NCI-H1436 (cell line): Measurements from ENCODE around the gene ITK.
"Not testable (repeated sequence)": the region's sequence is repeated elsewhere in the genome, so short reads cannot be mapped to it uniquely, and the experiment has no call there.

Experiments
- DNase-seq: peaks from one replicate; lab custom pipeline; 2025; lab: John Stamatoyannopoulos, UW

The ITK gene

DNA sequence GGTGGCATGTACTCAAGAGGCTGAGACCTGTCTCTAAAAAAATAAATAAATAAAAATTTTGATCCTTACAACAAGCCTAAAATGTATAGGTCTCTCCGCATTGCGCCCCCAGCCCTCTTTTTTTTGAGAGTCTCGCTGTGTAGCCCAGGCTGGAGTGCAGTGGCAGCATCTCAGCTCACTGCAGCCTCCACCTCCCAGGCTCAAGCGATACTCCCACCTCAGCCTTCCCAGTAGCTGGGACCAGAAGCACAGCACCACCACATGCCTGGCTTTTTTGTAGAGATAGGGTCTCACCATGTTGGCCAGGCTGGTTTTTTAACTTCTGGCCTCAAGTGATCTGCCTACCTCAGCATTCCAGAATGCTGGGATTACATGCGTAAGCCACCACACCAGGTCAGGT is 12.4 kb upstream of the ITK start:
- DNase-seq, result no peak

DNA sequence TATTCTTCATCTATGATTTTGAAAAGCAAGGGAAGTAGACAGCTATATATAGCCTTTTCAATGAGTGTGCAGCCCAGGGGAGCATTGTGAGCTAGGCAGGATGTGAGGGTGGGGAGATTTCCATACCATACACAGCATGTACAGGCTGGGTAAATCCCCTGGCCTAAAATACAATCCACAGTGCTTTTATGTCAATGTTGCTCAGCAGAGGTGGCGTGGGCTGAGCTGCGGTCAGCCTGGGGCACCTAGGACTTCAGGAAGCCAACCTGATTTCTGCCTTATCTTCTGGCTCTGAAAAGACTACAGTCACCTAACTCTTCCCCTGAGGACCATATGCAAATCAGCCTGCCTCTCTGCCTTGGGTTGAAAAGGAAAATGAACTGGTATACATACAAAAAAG is 8.2 kb upstream of the ITK start:
- no peak for DNase-seq

DNA sequence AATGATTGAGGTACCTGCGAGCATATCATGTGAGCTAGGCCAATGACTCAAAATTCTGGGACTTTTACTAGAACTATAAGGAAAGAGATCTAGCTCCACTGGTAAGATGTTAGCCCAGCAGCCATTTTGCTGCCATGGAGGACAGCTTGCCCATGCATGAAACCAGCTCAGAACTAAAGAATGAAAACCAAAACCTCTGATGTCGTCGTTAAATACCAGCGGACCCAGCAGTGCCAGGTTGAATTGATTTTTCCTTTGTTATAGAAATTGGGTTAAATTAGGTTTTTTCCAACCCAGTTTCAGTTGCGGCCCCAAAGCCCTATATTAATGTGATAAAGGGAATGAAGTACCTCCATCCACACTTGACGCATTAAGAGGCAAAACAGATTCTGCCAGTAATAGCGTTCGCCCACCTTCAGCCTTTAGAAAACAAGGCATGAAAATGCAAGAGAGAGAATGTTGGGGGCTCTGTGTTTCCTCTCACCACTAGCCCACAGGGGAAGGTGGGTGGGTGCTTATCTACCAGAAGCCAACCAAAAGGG is 5.5 kb upstream of the ITK start:
- DNase-seq, result no peak

DNA sequence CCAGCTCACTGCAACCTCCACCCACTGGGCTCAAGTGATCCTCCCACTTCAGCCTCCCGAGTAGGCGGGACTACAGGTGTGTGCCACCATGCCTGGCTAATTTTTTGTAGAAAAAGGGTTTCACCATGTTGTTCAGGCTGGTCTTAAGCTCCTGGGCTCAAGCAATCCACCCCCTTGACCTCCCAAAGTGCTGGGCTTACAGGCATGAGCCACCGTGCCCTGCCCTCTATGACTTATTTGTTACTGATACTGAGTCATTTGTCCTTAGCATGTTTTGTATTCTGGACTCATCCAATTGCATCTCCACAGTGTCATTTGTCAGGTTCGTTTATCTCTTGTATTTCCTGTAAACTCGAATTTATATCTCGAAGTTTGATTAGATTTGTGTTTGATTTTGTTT is 2.7 kb upstream of the ITK start:
- no peak for DNase-seq

DNA sequence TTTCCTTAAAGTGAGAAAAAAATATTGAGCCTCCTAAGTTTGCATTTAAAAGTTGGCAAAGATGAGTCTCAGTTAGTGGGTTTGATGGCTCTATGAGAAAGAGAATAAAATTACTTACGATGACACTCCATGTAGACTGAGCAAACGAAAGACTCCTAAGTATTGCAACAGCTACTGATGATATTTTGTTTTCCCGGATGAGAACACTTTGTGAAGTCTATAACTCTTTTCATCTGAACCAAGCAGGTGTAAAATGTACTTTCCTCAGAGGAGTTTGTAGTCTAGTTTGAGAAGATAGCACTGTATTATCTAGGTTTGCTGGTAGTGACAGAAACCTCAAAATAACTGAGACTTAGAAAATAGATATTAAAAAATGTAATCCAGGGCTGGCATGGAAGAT is 1.7 kb upstream of the ITK start:
- DNase-seq, result no peak

DNA sequence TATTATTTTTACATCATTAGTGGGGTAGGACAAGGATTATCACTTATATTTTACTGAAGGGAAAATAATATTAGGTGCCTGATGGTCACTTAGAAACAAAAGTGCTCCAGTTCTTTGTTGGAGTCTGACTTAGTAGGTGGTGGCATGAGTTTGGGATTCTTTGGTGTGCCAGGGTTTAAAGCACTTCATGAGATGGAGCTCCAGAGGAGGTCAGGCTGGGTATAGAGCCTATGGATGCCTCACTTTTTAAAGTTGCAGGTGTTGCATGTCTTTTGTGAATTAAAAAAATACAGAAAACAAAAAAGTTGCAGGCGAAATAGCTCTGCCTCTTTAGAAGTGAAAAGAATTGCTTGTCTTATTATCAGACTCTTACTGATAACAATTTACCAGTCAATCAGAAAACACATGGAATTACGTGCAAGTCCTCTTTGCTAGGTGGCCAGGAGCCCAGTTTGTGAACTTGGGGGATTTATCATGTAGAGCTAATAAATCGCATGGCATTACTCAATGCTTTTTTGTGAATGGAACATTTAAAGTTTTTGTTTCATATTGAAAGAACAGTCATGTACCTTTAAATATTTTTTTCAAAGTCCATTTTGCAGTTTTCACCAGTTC is 1.6 kb downstream of the ITK start:
- DNase-seq, result no peak

DNA sequence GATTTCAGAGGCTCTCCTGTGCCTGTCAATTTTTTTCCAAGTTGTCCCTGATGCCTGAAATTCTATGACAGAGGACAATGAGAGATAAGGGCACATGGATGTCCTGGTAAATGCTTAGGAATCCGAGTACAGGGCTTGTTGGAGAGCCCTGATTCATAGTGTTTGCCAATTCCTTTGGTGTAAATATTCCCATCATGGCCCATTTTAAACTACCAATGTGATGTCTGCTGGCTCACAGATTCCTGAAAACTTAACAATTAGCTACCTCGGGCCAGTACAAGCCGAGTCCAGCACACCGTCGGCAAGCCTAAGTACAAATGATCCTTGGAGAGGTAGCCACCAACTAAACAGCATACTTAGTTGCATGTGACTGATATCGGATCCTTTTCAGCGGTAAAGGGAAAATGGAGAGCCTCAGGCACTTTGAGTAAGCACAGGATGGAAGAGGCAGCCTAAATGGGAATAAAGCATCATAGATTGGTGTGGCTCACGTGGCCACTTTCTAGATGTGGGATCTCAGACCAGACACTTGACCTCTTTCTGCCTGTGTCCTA is 3.6 kb downstream of the ITK start:
- DNase-seq, result no peak

DNA sequence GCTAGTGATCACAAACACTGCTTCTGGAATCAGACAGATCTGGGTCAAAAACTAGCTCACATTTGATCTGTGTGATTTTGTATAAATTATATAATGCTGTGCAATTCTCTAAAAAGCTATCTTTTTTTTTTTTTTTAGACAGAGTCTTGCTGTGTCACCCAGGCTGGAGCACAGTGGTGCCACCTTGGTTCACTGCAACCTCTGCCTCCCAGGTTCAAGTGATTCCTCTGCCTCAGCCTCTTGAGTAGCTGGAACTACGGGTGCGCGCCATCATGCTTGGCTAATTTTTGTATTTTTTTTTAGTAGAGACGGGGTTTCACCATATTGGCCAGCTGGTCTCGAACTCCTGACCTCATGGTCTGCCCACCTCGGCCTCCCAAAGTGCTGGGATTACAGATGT is 4.5 kb downstream of the ITK start:
- not testable (repeated sequence) for DNase-seq

DNA sequence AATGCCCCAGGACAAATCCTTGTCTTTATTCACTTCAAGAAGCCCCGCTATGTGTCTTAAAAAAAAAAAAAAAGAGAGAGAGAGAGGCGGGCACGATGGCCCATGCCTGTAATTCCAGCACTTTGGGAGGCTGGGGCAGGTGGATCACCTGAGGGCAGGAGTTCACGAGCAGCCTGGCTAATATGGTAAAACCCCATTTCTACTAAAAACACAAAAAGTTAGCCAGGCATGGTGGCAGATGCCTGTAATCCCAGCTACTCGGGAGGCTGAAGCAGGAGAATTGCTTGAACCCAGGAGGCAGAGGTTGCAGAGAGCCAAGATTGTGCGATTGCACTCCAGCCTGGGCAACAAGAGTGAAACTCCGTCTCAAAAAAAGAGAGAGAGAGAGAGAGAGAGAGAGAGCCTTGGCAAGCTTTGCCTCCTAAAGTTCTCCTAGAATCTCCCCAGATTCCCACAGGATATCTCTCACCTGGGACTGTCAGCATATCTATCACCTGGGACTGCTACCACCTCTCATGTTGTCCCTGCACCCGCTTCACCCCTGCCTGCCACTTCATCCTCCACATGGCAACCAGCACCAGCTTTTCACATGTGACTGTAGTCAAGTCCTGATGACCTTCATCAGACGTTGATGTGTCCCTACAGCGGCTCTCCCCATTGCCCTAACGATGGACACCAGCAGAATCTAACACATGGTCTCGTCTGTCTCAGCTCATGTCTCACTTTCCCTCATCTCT is 5.8 kb downstream of the ITK start:
- no peak for DNase-seq

DNA sequence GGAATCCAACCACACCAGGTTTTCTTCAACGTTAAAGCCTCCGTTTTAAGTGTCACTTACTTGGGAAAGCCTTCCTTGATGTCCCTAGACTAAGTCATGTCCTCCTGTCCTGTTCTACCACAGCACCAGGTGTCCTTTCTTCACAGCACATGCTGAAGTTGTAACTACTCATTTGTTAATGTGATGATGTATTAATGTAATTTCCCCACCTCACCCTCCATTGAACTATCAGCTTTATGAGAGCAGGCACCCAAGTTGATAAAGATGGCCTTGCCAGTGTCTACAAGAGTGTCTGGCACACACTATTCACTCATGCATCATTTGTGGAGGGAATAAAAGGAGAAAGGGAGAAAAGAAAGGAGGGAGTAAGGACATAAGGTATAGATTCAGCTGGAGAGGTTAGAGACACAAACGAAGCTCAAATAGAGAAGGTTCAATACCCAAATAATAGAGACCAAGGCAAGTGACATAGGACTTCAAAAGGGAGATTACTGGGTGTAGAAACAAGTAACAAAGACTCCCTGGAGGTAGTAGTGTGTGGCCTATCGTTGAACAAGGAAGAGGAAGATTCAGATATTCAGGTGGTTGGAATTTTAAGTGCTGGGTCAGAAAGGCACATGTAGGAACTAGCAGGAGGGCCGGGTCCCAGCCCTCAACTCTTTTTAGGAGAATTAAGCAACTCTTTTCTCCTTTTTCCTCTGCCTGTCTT is 6.6 kb downstream of the ITK start:
- no peak for DNase-seq

DNA sequence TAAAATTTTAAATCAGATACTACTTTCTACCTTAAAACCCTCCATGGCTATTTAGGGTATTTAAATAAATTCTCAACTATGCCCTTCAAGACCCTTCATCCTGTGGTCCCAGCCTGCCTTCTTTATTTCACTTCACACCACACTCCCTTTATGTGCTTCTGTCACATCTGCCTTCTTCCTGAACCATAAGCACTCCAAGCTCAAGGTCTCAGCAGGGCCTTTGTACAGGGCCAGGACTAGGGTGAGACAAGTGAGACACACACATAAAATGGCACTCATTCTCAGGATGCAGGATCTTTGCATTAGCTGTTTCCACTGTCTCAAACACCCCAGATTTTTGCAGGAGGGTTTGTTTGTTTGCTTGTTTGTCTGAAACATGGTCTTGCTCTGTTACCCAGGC is 7.6 kb downstream of the ITK start:
- no peak for DNase-seq

DNA sequence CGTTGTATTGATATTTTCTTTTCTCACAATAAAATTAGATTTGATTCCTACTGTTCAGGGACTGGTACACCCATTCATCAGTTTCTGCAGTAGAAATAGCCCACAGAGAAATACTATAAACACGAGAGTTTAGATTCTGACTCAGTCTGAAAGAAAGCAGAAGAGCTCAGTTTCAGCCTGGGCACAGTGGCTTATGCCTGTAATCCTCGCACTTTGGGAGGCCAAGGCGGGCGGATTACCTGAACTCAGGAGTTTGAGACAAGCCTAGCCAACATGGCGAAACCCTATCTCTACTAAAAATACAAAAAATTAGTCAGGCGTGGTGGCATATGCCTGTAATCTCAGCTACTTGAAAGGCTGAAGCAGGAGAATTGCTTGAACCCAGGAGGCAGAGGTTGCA is 8.6 kb downstream of the ITK start:
- DNase-seq, result no peak

DNA sequence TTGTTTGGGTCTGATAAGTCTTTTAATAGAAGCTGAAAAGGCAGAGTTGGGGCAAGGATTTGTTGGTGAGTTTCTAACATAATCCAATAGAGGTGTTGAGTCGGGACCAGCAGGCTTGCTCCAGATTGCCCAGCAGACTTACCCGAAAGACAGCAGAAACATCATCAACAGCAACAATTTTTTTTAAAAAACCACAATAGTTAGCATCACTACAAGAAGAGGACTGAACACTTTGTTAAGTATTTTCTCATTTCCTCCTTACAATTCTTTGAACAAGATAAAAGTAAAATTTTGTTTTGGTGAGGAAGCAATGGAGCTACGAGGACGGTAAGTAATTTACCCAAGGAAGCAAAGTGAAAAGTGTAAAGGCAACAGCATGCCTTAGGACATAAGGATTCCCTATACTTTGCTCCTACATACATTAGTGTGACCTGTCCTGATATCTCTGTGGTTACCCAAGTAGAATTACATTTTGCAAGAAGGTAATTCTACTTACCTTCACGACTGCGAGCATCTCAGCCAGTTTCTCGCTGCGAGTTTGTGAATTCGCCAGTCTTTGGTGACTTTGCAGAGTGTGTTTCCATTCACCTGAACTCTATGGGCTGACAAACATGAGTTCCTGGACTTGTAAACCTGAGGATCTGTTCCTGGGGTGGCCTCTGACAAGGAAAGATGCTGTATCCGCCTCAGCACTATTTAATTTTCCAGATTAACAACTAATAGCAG is 13.2 kb downstream of the ITK start:
- no peak for DNase-seq

DNA sequence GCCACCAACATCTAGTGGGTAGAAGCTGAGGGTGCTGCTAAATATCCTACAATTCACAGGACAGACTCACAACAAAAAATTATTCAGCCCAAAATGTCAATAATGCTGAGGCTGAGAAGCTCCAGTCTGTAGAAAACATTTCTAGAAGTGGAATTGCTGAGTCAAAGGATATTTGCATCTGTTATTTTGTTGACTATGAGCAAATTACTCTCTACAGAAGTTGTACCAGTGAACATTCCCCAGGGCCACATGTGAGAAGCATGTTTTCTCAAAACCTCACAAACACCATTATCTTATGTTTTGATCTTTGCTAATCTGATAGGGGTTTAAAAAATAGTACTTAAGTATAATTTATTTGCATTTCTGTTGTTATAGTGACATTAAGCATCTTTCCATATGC is 15.4 kb downstream of the ITK start:
- no peak for DNase-seq

DNA sequence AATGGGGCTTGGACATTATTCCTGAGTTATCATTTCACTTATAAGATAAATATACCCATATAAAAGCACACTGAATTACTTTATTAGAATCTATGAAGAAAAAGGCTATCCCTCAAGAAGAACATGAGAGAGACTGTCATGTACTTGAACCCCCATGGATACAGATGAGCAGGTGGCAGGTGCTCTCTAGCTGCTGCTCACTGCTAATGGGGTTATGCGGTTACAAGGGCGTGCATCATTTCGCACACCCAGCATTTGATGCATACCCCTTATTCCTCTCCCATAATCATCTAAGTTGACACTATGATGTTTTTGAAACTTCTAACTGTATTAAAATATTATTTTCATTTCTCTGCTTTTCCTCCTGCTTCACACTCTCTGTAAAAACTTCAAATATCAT is 16.4 kb downstream of the ITK start:
- DNase-seq, result no peak

DNA sequence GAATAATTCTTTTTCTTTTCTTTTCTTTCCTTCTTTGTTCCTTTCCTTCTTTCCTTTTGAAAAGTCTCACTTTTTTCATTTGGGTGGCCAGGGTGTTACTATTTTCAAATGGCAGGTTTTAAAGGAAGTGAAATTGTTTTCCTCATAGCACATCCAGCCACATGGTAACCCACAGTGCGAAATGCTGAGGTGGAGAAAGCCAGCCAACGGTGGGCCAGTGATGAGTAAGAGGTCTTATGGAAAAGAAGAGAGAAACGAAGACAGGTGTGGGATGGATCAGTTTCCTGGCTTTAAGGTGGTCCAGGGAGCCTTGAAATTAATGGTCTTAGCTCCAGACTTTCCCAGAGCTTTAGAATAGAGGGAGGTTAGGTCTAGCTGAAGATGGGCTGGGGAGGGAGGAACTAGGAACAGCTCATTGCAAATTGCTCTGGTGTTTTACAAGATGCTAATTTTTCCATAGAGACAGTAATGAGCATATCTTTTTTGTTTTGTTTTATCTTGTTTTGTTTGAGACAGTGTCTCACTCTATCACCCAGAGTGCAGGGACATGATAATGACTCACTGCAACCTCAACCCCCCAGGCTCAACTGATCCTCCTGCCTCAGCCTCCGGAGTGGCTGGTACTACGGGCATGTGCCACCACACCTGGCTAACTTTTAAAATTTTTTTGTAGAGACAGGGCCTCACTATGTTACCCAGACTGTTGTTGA is 17.8 kb downstream of the ITK start:
- no peak for DNase-seq

DNA sequence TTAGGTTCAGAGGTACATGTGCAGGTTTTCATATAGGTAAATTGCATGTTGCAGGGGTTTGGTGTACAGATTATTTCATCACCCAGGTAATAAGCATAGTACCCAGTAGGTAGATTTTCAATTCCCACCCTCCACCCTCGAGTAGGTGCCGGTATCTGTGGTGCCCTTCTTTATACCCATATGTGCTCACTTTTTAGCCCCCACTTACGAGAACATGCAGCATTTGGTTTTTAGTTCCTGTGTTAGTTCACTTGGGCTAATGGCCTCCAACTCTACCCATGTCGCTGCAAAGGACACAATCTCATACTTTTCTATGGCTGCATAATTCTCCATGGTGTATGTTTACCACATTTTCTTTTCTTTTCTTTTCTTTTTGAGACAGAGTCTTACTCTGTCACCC is 21.2 kb downstream of the ITK start:
- DNase-seq, result no peak

DNA sequence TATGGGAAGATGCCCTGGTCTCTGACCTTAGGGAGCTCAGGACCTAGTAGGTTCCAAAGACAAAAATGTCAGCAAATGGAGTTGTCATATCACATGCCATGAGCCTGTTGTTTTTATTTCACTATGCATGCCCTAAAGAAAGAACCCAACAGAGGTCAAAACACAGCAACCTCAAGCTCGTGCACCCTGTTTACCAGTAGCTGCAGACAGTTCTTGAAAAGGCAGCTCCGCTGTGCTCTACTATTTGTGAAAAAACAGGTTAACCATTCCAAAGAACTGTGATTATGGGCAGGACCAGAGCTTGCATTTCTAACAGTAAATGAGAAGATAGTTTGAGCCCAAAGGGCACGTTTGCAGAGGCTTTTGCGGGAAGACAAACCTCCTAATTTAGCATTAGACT is 22.8 kb downstream of the ITK start:
- no peak for DNase-seq

DNA sequence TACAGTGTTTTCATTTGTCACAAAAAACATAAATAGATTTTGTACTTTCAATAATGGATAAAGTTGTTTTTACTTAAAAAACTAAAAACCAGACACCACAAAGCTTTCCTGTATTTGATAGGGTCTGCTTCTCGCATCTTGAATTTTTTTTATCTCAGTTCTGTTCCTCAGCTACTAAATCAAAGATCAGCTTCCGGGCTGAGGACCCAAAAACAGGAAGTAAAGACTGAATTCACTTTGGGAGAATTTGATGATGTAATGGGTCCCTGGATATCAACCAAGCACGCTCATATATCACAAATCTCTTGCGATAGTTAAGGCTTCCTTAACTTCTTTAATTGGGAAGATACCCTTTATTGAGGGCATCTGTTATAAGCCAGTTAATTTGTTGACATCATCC is 24.1 kb downstream of the ITK start:
- DNase-seq, result no peak

DNA sequence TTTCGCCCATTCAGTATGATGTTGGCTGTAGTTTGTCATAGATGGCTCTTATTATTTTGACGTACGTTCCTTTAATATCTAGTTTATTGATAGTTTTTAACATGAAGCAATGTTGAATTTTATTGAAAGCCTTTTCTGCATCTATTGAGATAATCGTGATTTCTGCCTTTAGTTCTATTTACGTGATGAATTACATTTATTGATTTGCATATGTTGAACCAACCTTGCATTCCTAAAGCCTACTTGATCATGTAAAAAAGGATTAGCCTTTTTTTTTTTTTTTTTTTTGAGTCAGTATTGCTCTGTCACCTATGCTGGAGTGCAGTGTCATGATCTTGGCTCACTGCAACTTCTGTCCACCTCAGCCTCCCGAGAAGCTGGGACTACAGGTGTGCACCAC is 25.1 kb downstream of the ITK start:
- DNase-seq, result no peak

DNA sequence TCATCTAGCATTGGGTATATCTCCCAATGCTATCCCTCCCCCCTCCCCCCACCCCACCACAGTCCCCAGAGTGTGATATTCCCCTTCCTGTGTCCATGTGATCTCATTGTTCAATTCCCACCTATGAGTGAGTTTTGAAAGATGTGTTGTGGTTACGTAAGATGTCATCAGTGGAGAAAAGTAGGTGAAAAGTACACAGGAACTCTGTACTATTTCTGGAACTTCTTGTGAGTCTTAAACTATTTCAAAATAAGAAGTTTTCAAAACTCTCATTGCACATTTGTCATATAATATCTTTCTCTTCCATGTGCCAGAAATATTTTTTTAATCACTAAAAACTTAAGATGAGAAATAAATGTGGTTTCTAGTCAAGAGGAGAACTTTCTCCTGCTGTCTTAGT is 30.0 kb downstream of the ITK start:
- DNase-seq, result not testable (repeated sequence)

DNA sequence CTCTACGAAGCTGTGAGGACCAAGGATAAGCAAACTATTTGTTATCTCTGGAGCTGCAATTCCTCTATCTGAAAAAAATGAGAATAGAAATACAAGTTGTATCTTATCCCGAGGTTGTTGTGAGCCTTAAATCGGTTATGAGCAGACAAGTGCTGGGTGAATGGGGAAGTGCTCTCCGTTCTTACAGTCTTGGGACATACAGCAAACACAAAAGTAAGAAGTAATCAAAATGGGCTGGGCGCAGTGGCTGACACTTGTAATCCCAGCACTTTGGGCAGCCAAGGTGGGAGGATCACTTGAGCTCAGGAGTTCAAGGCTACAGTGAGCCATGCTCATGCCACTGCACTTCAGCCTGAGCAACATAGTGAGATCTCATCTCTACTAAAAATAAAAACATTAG is 31.7 kb downstream of the ITK start:
- no peak for DNase-seq
